Activated T-cell treated with anti-CD3 and anti-CD28 coated beads for 24 hours (primary cell): Measurements from ENCODE around the gene TOP3B.

Experiments used
- DNase-seq: peaks from one replicate; pipeline ENCODE4 v3.0.0-alpha.2; 2020; ENCODE audit warnings: low read depth

Gene TOP3B

GRCh38 chr22:22013559-22014284 lies 31.1 kb upstream of the TOP3B start:
- DNase-seq = no peak

- DNase-seq = no peak
These were observed 29.4 kb upstream of the TOP3B start for GRCh38 chr22:22011964-22012363.

- no peak for DNase-seq
These were observed 27.8 kb upstream of the TOP3B start for GRCh38 chr22:22010358-22010757.

- DNase-seq = no peak
These were observed 27.1 kb upstream of the TOP3B start for GRCh38 chr22:22009661-22010060.

- DNase-seq = no peak
These were observed 24.0 kb upstream of the TOP3B start for GRCh38 chr22:22006596-22006990.

GRCh38 chr22:22005945-22006595 lies 23.5 kb upstream of the TOP3B start:
- DNase-seq = no peak

- DNase-seq = no peak
These were observed 20.6 kb upstream of the TOP3B start for GRCh38 chr22:22003233-22003632.

- DNase-seq = no peak
These were observed 20.0 kb upstream of the TOP3B start for GRCh38 chr22:22002526-22003055.

- DNase-seq = no peak
These were observed 19.3 kb upstream of the TOP3B start for GRCh38 chr22:22001664-22002525.

GRCh38 chr22:21998595-21999247 lies 16.1 kb upstream of the TOP3B start:
- no peak for DNase-seq

GRCh38 chr22:21996175-21996720 lies 13.7 kb upstream of the TOP3B start:
- no peak for DNase-seq

GRCh38 chr22:21995660-21996059 lies 13.1 kb upstream of the TOP3B start:
- no peak for DNase-seq

GRCh38 chr22:21994881-21995444 lies 12.4 kb upstream of the TOP3B start:
- DNase-seq = no peak

GRCh38 chr22:21992593-21993237 lies 10.1 kb upstream of the TOP3B start:
- DNase-seq = no peak

GRCh38 chr22:21991774-21992173 lies 9.2 kb upstream of the TOP3B start:
- no peak for DNase-seq

- no peak for DNase-seq
These were observed 8.7 kb upstream of the TOP3B start for GRCh38 chr22:21991304-21991596.

GRCh38 chr22:21990445-21991303 lies 8.1 kb upstream of the TOP3B start:
- no peak for DNase-seq

- no peak for DNase-seq
These were observed 6.5 kb upstream of the TOP3B start for GRCh38 chr22:21989049-21989448.

- DNase-seq = no peak
These were observed 2.6 kb upstream of the TOP3B start for GRCh38 chr22:21985214-21985613.

GRCh38 chr22:21984793-21985192 lies 2.2 kb upstream of the TOP3B start:
- DNase-seq = no peak
